DND-41 (cell line): Measurements from ENCODE around the gene TMEM60.

Source experiments
- EZH2 ChIP-seq: IDR thresholded peaks from 3 replicates; pipeline ENCODE4 v1.6.1; 2012; ENCODE audit warnings: borderline replicate concordance, low read depth, mild to moderate bottlenecking, moderate library complexity, low read length, inconsistent platforms; ENCODE audit not compliant: severe bottlenecking
- TF ChIP-seq, protein P1 (sequence below): IDR thresholded peaks from 2 replicates; pipeline ENCODE4 v1.5.1; 2012; ENCODE audit warnings: borderline replicate concordance, low read length, moderate library complexity, mild to moderate bottlenecking; ENCODE audit not compliant: poor library complexity, severe bottlenecking; ENCODE audit errors: extremely low read depth

DNA sequence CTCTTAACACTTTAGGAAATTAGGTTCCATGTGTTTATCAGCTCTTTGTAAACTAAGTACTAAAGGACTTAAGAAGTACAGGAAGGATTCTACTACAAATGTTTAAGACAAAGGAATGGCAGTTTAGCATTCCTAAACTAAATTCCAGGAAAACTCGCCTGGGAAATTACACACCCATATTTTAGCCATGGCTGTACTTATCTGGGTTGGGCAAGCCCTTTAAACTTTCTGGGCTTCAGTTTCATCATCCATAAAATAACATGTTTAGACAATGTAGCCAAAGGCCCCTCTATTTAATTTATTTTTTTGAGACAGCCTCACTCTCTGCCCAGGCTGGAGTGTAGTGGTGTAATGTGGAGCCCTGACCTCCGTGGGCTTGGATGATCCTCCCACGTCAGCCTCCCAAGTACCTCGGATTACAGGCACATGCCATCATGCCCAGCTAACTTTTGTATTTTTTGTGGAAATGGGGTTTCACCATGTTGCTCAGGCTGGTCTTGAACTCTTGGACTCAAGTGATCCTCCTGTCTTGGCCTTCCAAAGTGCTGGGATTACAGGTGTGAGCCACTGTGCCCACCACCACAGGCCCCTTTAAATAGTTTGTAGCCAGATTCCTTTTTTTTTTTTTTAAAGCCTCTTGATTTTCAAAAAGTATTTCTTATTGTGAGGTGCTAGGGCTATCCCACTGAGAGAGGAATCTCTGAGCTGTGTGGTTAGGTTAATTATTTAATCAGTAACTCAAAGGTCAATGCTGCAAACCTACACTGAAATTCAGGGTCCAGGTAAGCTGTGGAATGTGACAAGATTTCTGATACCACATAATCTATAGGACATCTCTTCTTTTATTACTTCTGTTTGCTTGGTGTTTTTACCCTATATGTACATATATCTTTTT is 32.1 kb downstream of the TMEM60 start:
- TF ChIP-seq, protein P1, sequence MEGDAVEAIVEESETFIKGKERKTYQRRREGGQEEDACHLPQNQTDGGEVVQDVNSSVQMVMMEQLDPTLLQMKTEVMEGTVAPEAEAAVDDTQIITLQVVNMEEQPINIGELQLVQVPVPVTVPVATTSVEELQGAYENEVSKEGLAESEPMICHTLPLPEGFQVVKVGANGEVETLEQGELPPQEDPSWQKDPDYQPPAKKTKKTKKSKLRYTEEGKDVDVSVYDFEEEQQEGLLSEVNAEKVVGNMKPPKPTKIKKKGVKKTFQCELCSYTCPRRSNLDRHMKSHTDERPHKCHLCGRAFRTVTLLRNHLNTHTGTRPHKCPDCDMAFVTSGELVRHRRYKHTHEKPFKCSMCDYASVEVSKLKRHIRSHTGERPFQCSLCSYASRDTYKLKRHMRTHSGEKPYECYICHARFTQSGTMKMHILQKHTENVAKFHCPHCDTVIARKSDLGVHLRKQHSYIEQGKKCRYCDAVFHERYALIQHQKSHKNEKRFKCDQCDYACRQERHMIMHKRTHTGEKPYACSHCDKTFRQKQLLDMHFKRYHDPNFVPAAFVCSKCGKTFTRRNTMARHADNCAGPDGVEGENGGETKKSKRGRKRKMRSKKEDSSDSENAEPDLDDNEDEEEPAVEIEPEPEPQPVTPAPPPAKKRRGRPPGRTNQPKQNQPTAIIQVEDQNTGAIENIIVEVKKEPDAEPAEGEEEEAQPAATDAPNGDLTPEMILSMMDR = no peak
- TF ChIP-seq EZH2 = no peak
